ENCODE data around the gene STOX2. TPM values are rescaled to one million over a fixed set of nuclear protein-coding genes. Genes with fewer than 3 reads are reported as not detected.

Gene STOX2
- total and polyA plus RNA-seq, 12 donors: 1.1 to 12.9 (median 5.2) TPM

DNA sequence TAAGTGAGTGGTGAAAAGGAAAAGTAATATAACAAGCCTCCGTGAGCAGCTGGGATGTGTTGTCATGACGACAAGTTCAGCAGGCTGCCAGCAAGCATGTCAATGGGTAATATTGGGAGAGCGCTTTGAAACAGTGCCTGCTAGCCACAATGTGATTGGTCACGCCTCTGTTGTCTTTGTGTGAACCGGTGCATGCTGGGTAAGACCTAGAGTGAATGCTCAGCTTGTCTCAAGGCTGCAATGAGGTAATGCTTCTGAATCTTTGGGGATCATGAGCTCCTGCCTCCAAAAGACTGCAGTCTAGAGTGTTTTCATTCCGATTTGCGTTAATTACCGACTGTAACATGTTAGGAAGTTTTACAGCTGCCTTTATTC, 54.9 kb downstream of the STOX2 start:
- Histone ChIP-seq H3K4me3 (peak overlapping the region in 1 of 4 donors; percentile 33), H3K27me3 (no peaks in the 10 kb centered on the region), H3K9me3 (replicated peaks in 1 of 3) (no peaks in the 10 kb centered on the region), H3K36me3 (replicated peaks in 1 of 2) (no peaks in the 10 kb centered on the region), H3K27ac (peak overlapping the region in 3 of 5 donors; percentile 36 to 66 (median 44)), H3K4me1 (replicated peaks in 1 of 2) (peaks cover 0 to 10% of the 10 kb centered on the region in 2 donors)
- intact Hi-C loops (cut with DNase I): no loop called here
- WGBS, 4 donors: 21 to 35% (median 28%) methylated on average over 7 to 8 of the region's 8 CpGs
- TF ChIP-seq, protein P1, sequence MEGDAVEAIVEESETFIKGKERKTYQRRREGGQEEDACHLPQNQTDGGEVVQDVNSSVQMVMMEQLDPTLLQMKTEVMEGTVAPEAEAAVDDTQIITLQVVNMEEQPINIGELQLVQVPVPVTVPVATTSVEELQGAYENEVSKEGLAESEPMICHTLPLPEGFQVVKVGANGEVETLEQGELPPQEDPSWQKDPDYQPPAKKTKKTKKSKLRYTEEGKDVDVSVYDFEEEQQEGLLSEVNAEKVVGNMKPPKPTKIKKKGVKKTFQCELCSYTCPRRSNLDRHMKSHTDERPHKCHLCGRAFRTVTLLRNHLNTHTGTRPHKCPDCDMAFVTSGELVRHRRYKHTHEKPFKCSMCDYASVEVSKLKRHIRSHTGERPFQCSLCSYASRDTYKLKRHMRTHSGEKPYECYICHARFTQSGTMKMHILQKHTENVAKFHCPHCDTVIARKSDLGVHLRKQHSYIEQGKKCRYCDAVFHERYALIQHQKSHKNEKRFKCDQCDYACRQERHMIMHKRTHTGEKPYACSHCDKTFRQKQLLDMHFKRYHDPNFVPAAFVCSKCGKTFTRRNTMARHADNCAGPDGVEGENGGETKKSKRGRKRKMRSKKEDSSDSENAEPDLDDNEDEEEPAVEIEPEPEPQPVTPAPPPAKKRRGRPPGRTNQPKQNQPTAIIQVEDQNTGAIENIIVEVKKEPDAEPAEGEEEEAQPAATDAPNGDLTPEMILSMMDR (IDR thresholded peaks at IDR 0.05): no peak
- peak in 1 of 2 donors; percentile 58 for TF ChIP-seq POLR2A (IDR thresholded peaks at IDR 0.05)
- peak; percentile 54 to 91 (median 75) for DNase-seq

DNA sequence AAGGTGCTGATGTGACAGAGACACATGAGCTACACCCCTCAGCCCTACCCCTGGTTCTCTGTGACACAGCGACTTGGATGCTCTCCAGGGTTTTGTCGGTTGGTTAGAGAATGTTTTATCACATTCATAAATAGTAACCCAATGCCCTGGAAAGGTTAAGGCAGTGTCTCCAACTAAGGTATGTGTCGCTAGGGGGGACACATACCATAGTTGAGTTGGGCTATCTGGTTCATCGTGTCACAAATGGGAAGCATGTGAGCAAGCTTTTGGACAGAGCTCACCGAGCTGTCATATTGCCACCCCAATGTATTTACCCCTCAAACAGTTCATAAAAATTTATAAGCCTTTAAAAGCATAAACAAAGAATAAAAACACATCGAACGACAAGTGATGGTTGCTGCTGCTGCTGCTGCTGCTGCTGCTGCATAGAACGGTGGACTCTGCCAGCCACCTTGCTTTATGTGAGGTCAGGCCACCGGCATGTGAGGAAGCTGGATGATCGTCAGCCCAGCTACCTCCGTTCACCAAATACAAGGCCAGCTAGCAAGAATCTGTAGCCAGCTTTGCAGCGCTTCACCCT, 55.9 kb downstream of the STOX2 start:
- Histone ChIP-seq H3K4me3 (no peak overlapping the region), H3K27ac (peak overlapping the region in 2 of 5 donors; percentile 36 to 44), H3K4me1 (replicated peaks in 1 of 2) (peaks cover 0 to 10% of the 10 kb centered on the region in 2 donors), H3K36me3 (replicated peaks in 1 of 2) (no peaks in the 10 kb centered on the region), H3K9me3 (replicated peaks in 1 of 3) (no peaks in the 10 kb centered on the region), H3K27me3 (no peaks in the 10 kb centered on the region)
- intact Hi-C loops (cut with DNase I): no loop called here
- TF ChIP-seq, protein P1 (IDR thresholded peaks at IDR 0.05): no peak
- no peak for TF ChIP-seq POLR2A (IDR thresholded peaks at IDR 0.05)
- WGBS, 4 donors: 36 to 61% (median 47%) methylated on average over 12 of the region's 12 CpGs
- DNase-seq: peak in 5 of 7 donors; percentile 10 to 58 (median 37)

DNA sequence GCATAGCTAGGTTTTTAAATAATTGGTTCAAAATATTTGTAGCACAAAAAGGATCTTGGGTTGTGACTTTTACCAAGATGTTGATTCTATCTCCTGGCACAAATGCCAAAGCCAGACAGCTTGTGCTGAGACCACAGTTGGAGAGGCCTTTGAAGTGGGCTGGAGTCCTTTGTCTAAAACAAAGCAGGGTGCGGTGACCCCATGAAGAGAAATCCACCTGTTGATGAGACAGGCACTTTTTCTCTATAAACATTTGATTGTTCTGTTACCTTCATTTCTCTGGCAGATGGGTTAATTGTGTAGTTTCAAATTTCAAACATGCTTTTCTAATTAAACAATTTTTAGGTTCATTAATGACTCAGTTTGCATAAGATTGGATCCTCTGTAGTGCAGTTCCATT, 56.7 kb downstream of the STOX2 start:
- H3K27me3 ChIP-seq: no peaks in the 10 kb centered on the region
- WGBS, 4 donors: 38 to 100% (median 68%) methylated on average over 1 of the region's 1 CpG
- H3K9me3 ChIP-seq (replicated peaks in 1 of 3): no peaks in the 10 kb centered on the region
- no peak for TF ChIP-seq POLR2A (IDR thresholded peaks at IDR 0.05)
- TF ChIP-seq, protein P1 (IDR thresholded peaks at IDR 0.05): no peak
- DNase-seq: no peak
- peaks cover 0 to 10% of the 10 kb centered on the region in 2 donors for H3K4me1 ChIP-seq (replicated peaks in 1 of 2)
- intact Hi-C loops (cut with DNase I): no loop called here
- no peak overlapping the region for H3K27ac ChIP-seq
- no peak overlapping the region for H3K4me3 ChIP-seq
- no peaks in the 10 kb centered on the region for H3K36me3 ChIP-seq (replicated peaks in 1 of 2)

DNA sequence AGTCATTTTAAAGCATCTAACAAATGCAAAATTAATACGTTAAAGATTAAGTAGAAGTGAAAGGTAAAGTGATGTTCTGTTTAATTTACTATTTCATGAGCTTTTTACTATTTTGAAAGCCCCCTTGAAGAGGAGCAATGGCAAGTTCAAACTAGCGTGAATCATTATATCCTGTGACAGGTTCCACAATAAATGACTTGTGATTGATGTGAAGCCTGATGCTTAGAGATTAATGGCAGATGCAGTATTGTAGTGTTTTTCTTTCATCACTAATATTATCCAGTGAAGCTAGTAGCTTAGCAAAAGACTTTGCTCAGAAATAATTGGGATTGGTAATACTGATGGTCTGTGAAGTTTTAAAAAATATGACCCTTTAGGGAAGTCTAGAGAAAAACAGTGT, 57.3 kb downstream of the STOX2 start:
- intact Hi-C loops (cut with DNase I): no loop called here
- WGBS, 4 donors: 80% methylated on average over 2 of the region's 2 CpGs
- DNase-seq: no peak
- TF ChIP-seq, protein P1 (IDR thresholded peaks at IDR 0.05): no peak
- Histone ChIP-seq H3K27ac (no peak overlapping the region), H3K36me3 (replicated peaks in 1 of 2) (no peaks in the 10 kb centered on the region), H3K4me1 (replicated peaks in 1 of 2) (peaks cover 0 to 10% of the 10 kb centered on the region in 2 donors), H3K27me3 (no peaks in the 10 kb centered on the region), H3K4me3 (no peak overlapping the region), H3K9me3 (replicated peaks in 1 of 3) (no peaks in the 10 kb centered on the region)
